Peyer's patch (tissue), 4 donors: Measurements from ENCODE around the gene CNTROB.

Experiments
- POLR2A ChIP-seq, 2 donors: fragments of 450-650 bp; IDR thresholded peaks; one replicate each; pipeline ENCODE4 v1.5.1; 2017; ENCODE audit warnings: antibody characterized with exemption in 2 of 2, mild to moderate bottlenecking in 2 of 2, moderate library complexity in 2 of 2
- TF ChIP-seq, protein P1 (sequence below), 6 experiments: fragments of 450-650 bp in 4 of 6; fragments of 200-600 bp in 2 of 6; sonication (generic) in 1 of 6; IDR thresholded peaks; one replicate each; pipeline ENCODE4 v1.5.1; 2017 to 2019; ENCODE audit warnings: antibody characterized with exemption in 6 of 6, mild to moderate bottlenecking in 3 of 6, moderate library complexity in 1 of 6

DNA sequence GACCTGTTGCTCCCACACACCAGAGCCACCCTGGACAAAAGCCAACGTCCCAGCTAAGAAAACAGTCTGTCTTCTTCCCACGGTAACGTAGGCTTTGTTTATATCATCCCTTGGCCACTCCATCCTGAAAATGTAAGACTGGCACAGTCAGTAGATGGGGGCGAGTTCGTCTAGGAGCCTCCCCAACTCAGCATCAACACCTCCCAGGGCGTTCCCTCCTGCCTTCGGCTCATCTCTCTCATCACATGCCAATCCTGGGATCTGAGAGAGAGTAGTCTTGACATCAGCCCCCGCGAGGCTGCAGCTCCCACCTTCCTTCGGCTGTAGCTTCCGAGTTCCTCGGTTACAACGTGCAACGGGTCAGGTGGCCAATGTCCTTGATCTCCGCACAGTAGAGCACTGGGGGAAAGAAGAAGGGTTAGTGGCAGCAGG is 16.8 kb upstream of the CNTROB start:
- TF ChIP-seq, protein P1, sequence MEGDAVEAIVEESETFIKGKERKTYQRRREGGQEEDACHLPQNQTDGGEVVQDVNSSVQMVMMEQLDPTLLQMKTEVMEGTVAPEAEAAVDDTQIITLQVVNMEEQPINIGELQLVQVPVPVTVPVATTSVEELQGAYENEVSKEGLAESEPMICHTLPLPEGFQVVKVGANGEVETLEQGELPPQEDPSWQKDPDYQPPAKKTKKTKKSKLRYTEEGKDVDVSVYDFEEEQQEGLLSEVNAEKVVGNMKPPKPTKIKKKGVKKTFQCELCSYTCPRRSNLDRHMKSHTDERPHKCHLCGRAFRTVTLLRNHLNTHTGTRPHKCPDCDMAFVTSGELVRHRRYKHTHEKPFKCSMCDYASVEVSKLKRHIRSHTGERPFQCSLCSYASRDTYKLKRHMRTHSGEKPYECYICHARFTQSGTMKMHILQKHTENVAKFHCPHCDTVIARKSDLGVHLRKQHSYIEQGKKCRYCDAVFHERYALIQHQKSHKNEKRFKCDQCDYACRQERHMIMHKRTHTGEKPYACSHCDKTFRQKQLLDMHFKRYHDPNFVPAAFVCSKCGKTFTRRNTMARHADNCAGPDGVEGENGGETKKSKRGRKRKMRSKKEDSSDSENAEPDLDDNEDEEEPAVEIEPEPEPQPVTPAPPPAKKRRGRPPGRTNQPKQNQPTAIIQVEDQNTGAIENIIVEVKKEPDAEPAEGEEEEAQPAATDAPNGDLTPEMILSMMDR (IDR thresholded peaks at IDR 0.05): no peak
- no peak for TF ChIP-seq POLR2A (IDR thresholded peaks at IDR 0.05)
